ENCODE measurements around the gene STOX2. TPM values are rescaled to one million over a fixed set of nuclear protein-coding genes. Genes with fewer than 3 reads are reported as not detected.

STOX2 gene
- total and polyA plus RNA-seq, 10 of the 15 experiments (the other 5 are each of a cell fraction or from before 2014, with no cell fraction given): 0.01 to 1.2 (median 0.18) TPM; not detected in 4

DNA sequence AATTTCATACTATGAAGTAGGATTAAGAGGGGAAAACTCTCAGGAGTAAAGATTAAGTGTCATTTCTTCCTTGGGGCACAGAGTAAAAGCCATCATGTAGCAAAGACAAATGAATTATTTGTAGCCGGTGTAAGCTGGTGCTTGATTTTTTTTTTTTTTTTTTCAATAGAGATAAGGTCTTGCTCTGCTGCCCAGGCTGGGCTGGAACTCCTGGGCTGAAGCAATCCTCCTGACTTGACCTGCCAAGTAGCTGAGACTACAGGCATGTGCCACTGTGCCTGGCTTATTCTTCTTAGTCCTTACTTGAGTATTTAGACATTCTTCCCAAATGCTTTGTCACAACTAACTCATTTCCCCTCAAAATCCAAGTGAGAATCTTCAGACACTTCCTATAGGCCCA, 125.7 kb downstream of the STOX2 start (continued):
- TF ChIP-seq EP300 (IDR thresholded peaks at IDR 0.05; ENCODE audit: borderline replicate concordance in 1 of 2, control insufficient read depth in 1 of 2, low read depth in 2 of 2, low read length in 2 of 2) (no peak), HDAC6 (IDR thresholded peaks at IDR 0.05; ENCODE audit: unreplicated experiment) (no peak), BRCA1 (IDR thresholded peaks at IDR 0.05; ENCODE audit: low read depth, low read length) (no peak), SUZ12 (IDR thresholded peaks at IDR 0.05; ENCODE audit: unreplicated experiment) (no peak), SUPT20H (IDR thresholded peaks at IDR 0.05; ENCODE audit: borderline replicate concordance, control insufficient read depth, low read depth, low read length) (no peak)

DNA sequence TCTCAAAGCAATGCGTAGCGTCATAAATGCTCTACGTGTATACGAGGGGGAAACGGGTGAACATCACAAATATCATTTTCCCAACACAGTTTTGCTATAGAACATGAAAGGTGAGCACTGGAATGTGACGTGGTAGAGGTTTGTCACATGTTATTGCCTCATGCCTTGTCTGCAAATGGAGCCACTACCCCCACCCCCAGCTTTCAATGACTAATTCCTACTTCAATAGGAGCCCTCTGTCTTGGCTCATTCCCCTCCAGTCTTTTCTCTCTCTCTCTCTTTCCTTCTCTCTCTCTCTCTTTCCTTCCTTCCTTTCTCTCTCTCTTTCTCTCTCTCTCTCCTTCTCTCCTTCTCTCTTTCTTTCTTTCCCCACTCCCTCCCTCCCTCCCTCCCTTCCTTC, 127.0 kb downstream of the STOX2 start:
- POLR2A ChIA-PET: no interaction called here
- no TSS peak for BruUV-seq (replicated peaks)
- WGBS (ENCODE audit: insufficient coverage, insufficient replicate concordance, low lambda C conversion rate, missing lambda C conversion rate): 51% methylated on average over 6 of the region's 6 CpGs
- H3K27ac ChIP-seq (ENCODE audit: control insufficient read depth, insufficient read depth): no peak overlapping the region
- no peak overlapping the region for H2AFZ ChIP-seq (ENCODE audit: control insufficient read depth, low read depth, low read length)
- RAD21 ChIA-PET (ENCODE audit: unreplicated experiment): no interaction called here
- ATAC-seq (no peak), DNase-seq (ENCODE audit: low read depth, low spot score) (no peak), FAIRE-seq (no peak)
- H3K4me2 ChIP-seq (ENCODE audit: control insufficient read depth, insufficient read depth): no peak overlapping the region
- intact Hi-C loops (cut with micrococcal nuclease; ENCODE audit: unreplicated experiment) (no loop called here), in situ Hi-C loops (cut with MboI) (no loop called here)
- H3K27me3 ChIP-seq (replicated peaks in 1 of 2; ENCODE audit: control insufficient read depth in 2 of 2, insufficient read depth in 2 of 2, low read length in 1 of 2): peaks cover 0 to 2% of the 10 kb centered on the region in 2 experiments; a peak in 3 of 4 replicates
- H3K79me2 ChIP-seq (ENCODE audit: control insufficient read depth, insufficient read depth, low read length): no peaks in the 10 kb centered on the region
- no peaks in the 10 kb centered on the region for H4K20me1 ChIP-seq (ENCODE audit: control insufficient read depth, insufficient read depth)
- H3K4me1 ChIP-seq (ENCODE audit: control insufficient read depth, insufficient read depth, low read length): no peaks in the 10 kb centered on the region
- CTCF ChIA-PET: no interaction called here
- H3K36me3 ChIP-seq (ENCODE audit: control insufficient read depth in 2 of 2, insufficient read depth in 2 of 2, low read length in 1 of 2): no peaks in the 10 kb centered on the region
- H3K9ac ChIP-seq (ENCODE audit: control insufficient read depth, insufficient read depth, low read length): no peak overlapping the region
- H3K4me3 ChIP-seq: no peak overlapping the region
- SMC1A ChIA-PET (ENCODE audit: uncharacterized antibody, unreplicated experiment): no interaction called here
- no peaks in the 10 kb centered on the region for H3K9me3 ChIP-seq (replicated peaks; ENCODE audit: control insufficient read depth, insufficient read depth, low read length)
- no peak for TF ChIP-seq KAT2A (conservative IDR thresholded peaks at IDR 0.05; ENCODE audit: control insufficient read depth, low read depth, low read length)
- TF ChIP-seq, protein P1, sequence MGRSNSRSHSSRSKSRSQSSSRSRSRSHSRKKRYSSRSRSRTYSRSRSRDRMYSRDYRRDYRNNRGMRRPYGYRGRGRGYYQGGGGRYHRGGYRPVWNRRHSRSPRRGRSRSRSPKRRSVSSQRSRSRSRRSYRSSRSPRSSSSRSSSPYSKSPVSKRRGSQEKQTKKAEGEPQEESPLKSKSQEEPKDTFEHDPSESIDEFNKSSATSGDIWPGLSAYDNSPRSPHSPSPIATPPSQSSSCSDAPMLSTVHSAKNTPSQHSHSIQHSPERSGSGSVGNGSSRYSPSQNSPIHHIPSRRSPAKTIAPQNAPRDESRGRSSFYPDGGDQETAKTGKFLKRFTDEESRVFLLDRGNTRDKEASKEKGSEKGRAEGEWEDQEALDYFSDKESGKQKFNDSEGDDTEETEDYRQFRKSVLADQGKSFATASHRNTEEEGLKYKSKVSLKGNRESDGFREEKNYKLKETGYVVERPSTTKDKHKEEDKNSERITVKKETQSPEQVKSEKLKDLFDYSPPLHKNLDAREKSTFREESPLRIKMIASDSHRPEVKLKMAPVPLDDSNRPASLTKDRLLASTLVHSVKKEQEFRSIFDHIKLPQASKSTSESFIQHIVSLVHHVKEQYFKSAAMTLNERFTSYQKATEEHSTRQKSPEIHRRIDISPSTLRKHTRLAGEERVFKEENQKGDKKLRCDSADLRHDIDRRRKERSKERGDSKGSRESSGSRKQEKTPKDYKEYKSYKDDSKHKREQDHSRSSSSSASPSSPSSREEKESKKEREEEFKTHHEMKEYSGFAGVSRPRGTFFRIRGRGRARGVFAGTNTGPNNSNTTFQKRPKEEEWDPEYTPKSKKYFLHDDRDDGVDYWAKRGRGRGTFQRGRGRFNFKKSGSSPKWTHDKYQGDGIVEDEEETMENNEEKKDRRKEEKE (IDR thresholded peaks at IDR 0.05): no peak
- TF ChIP-seq, protein P2, sequence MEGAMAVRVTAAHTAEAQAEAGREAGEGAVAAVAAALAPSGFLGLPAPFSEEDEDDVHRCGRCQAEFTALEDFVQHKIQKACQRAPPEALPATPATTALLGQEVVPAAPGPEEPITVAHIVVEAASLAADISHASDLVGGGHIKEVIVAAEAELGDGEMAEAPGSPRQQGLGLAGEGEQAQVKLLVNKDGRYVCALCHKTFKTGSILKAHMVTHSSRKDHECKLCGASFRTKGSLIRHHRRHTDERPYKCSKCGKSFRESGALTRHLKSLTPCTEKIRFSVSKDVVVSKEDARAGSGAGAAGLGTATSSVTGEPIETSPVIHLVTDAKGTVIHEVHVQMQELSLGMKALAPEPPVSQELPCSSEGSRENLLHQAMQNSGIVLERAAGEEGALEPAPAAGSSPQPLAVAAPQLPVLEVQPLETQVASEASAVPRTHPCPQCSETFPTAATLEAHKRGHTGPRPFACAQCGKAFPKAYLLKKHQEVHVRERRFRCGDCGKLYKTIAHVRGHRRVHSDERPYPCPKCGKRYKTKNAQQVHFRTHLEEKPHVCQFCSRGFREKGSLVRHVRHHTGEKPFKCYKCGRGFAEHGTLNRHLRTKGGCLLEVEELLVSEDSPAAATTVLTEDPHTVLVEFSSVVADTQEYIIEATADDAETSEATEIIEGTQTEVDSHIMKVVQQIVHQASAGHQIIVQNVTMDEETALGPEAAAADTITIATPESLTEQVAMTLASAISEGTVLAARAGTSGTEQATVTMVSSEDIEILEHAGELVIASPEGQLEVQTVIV (IDR thresholded peaks at IDR 0.05; ENCODE audit: borderline replicate concordance, partially characterized antibody): no peak
- TF ChIP-seq, protein P3, sequence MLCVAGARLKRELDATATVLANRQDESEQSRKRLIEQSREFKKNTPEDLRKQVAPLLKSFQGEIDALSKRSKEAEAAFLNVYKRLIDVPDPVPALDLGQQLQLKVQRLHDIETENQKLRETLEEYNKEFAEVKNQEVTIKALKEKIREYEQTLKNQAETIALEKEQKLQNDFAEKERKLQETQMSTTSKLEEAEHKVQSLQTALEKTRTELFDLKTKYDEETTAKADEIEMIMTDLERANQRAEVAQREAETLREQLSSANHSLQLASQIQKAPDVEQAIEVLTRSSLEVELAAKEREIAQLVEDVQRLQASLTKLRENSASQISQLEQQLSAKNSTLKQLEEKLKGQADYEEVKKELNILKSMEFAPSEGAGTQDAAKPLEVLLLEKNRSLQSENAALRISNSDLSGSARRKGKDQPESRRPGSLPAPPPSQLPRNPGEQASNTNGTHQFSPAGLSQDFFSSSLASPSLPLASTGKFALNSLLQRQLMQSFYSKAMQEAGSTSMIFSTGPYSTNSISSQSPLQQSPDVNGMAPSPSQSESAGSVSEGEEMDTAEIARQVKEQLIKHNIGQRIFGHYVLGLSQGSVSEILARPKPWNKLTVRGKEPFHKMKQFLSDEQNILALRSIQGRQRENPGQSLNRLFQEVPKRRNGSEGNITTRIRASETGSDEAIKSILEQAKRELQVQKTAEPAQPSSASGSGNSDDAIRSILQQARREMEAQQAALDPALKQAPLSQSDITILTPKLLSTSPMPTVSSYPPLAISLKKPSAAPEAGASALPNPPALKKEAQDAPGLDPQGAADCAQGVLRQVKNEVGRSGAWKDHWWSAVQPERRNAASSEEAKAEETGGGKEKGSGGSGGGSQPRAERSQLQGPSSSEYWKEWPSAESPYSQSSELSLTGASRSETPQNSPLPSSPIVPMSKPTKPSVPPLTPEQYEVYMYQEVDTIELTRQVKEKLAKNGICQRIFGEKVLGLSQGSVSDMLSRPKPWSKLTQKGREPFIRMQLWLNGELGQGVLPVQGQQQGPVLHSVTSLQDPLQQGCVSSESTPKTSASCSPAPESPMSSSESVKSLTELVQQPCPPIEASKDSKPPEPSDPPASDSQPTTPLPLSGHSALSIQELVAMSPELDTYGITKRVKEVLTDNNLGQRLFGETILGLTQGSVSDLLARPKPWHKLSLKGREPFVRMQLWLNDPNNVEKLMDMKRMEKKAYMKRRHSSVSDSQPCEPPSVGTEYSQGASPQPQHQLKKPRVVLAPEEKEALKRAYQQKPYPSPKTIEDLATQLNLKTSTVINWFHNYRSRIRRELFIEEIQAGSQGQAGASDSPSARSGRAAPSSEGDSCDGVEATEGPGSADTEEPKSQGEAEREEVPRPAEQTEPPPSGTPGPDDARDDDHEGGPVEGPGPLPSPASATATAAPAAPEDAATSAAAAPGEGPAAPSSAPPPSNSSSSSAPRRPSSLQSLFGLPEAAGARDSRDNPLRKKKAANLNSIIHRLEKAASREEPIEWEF (IDR thresholded peaks at IDR 0.05; ENCODE audit: insufficient replicate concordance, low read depth, low read length): no peak

Data from GM12878 (cell line).